SH-SY5Y (cell line): Measurements from ENCODE around the gene CA10.

ENCODE experiments used
- GATA2 ChIP-seq: IDR thresholded peaks from 2 replicates; pipeline ENCODE4 v1.6.1; 2011; ENCODE audit warnings: mild to moderate bottlenecking, low read depth, low read length
- GATA3 ChIP-seq: IDR thresholded peaks from 2 replicates; pipeline ENCODE4 v1.6.1; 2011; ENCODE audit warnings: low read depth, mild to moderate bottlenecking, low read length, moderate library complexity

CA10 gene

GRCh38 chr17:52158450-52159042, at the start of gene CA10:
Gene CA10, minus strand, starts transcription at chr17:52158714.
- TF ChIP-seq GATA3 (no peak), GATA2 (no peak)

GRCh38 chr17:52207796-52208195, 49.3 kb upstream of the CA10 start:
- TF ChIP-seq GATA3 = no peak
- TF ChIP-seq GATA2 = no peak

DNA sequence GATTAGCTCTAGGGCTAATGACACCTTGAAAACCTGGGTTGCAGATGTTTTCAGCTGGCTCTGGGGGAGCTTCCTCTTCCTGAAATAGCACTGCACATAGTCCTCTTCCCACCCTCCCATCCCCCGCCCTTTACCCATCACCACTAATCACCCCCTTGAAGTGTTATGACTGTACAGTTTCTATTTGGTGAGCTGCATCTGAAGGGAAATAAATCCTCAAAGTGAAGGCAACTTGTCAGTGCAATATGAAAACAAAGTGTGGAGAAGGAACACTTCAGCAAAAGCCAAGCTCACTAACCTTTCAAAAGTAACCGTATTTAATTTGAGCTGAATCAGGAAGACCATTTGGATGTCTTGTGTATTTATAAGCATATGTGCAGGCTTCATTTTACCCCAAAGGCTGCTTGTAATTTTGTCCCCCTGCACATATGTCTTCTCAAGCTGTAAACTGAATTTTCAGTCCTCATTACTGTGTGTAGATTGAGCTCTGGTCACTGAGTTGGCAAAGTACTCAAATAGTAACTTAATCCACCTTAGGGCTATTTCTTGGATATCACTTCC, 44.1 kb upstream of the CA10 start:
- TF ChIP-seq GATA2 = no peak
- no peak for TF ChIP-seq GATA3

DNA sequence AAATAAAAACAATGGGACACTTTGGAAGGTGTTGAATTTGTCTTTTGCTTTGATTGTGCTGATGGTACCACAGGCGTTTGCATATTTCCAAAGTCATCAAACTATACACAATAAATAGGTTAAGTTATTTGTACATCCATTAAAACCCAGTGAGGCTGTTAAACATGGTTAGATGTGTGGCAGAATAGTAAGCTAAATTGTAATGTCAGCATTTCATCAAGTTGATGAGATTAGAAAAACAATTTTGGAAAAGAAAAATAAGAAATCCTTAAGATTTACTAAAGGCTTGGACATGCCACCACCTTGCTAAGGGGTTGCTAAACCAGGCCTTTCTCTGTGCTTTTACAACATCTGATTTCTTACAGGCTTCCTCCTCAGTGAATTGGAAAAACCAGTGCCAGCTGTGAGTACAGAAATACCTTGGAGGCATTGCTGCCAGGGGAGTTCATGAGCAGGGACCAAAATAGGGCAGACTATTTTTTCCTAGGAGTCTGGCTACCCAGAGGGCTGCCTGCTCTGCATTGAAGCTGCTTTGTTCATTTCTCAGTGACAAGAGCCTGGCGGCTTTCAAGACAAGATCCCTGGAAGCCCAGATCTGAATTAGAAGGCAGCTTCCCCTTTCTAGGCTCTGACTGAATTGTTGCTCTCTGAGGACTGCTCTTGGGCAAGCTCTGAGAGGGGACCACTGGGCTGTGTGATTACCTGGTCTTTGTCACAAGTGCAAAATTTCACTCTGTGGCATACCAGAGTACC, 43.4 kb upstream of the CA10 start:
- TF ChIP-seq GATA2 (no peak), GATA3 (no peak)

- no peak for TF ChIP-seq GATA2
- no peak for TF ChIP-seq GATA3
Measured at GRCh38 chr17:52191491-52191890, 33.0 kb upstream of the CA10 start.

GRCh38 chr17:52181782-52182181, 23.3 kb upstream of the CA10 start:
- TF ChIP-seq GATA2 = no peak
- no peak for TF ChIP-seq GATA3

- TF ChIP-seq GATA2 (no peak), GATA3 (no peak)
Measured at GRCh38 chr17:52178012-52178411, 19.5 kb upstream of the CA10 start.

- TF ChIP-seq GATA3 (no peak), GATA2 (no peak)
Measured at GRCh38 chr17:52170963-52171572, 12.6 kb upstream of the CA10 start.

DNA sequence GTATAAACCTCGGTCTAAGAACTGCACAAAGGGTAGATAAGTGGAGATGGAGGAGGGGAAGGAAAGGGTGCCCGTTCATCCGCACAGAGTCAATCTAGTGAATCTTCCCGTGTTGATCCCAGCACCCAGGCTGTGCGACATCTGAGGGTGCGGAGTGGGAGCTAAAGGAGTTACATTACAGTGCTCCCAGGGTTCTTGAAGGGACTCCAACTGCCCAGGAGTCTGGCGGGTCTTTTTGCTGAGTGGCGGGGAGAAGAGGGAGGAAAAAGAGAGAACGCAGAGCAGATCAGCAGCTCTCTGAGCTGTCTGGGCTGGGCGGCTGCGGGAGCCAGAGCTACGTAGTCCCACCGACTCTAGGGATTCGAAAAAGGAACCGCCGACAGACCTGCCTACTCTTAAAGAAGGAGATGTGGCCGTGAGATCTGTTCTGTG, 1.6 kb upstream of the CA10 start:
- TF ChIP-seq GATA3 (no peak), GATA2 (no peak)

- no peak for TF ChIP-seq GATA2
- TF ChIP-seq GATA3 = no peak
Measured at GRCh38 chr17:52159246-52160135, 977 bp upstream of the CA10 start.

DNA sequence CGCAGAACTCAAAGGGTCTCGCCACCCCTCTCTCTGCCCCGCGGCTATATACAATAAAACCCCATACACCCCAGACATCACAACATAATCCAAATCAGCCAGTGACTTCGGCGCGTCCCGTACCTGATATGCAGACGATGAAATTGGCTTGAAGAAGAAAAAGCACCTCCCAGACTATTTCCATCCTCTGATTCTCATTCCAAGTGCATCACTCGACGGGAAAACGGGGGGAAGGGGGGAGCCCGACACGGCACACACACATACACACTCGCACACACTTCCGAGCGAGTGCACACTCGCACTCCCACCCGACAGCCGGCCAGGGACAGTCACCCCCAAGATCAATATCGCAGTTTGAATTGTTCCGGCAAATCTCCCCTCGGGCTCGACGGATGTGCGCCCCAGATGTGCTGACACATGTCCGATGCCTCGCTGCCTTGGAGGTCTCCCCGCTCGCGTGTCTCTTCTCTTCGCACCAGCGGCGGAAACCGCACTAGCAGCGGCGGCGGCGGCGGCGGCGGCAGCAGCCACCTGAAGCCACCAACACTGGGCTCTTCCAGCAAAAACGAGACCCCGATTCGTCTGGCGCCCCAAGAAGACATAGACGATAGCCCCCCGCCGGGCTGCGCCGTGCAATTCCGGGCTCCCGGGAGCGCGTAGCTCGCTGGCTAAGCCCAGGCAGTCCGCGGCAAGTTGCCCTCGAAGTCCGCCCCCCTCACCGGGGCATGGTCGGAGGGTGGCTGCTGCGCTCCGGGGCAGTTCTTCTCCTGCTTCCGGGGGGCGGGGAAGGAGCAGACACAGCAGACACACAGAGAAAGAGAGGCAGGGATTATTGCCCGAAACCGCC, 688 bp downstream of the CA10 start:
- TF ChIP-seq GATA3 (no peak), GATA2 (peak; percentile 78)

GRCh38 chr17:52156576-52157570, 1.6 kb downstream of the CA10 start:
- TF ChIP-seq GATA3 (no peak), GATA2 (no peak)
